Mesendoderm (in vitro differentiated cells): Measurements from ENCODE around the gene PRIMA1.

Experiments
- DNase-seq: peaks from one replicate; pipeline ENCODE4 v3.0.0; 2013
- H2AK5ac ChIP-seq: 2 replicates; pipeline ENCODE4 v1.6.1; 2013; ENCODE audit warnings: low read length, inconsistent platforms
- H2BK120ac ChIP-seq: 2 replicates; pipeline ENCODE4 v1.6.1; 2013; ENCODE audit warnings: low read depth, mild to moderate bottlenecking, low read length, moderate library complexity, mixed read lengths
- H2BK15ac ChIP-seq: replicated peaks from 2 replicates; pipeline ENCODE4 v1.6.1; 2013; ENCODE audit warnings: low read depth, mild to moderate bottlenecking, moderate library complexity
- H2BK5ac ChIP-seq: 2 replicates; pipeline ENCODE4 v1.6.1; 2013; ENCODE audit warnings: low read length, inconsistent platforms
- H3K18ac ChIP-seq: 2 replicates; pipeline ENCODE4 v1.6.1; 2013; ENCODE audit warnings: mild to moderate bottlenecking, low read length, mixed read lengths
- H3K23ac ChIP-seq: one replicate; pipeline ENCODE4 v1.6.1; 2013; ENCODE audit warnings: low read length
- H3K27ac ChIP-seq: 2 replicates; pipeline ENCODE4 v1.5.1; 2013; ENCODE audit warnings: low read depth, mild to moderate bottlenecking, inconsistent platforms, low read length, moderate library complexity
- H3K27me3 ChIP-seq: 2 replicates; pipeline ENCODE4 v1.6.1; 2013; ENCODE audit warnings: low read length, control low read depth, mild to moderate bottlenecking, inconsistent platforms; ENCODE audit not compliant: insufficient read depth, poor library complexity
- H3K36me3 ChIP-seq: 2 replicates; pipeline ENCODE4 v1.6.1; 2013; ENCODE audit warnings: low read length, inconsistent platforms; ENCODE audit not compliant: control insufficient read depth, insufficient read depth
- H3K4ac ChIP-seq: one replicate; pipeline ENCODE4 v1.6.1; 2013; ENCODE audit warnings: low read depth, mild to moderate bottlenecking, low read length, moderate library complexity
- H3K4me1 ChIP-seq: 2 replicates; pipeline ENCODE4 v1.6.1; 2013; ENCODE audit warnings: low read depth, low read length, inconsistent platforms; ENCODE audit not compliant: control insufficient read depth
- H3K4me2 ChIP-seq: 2 replicates; pipeline ENCODE4 v1.6.1; 2013; ENCODE audit warnings: low read length
- H3K4me3 ChIP-seq: 2 replicates; pipeline ENCODE4 v1.5.1; 2013; ENCODE audit warnings: mild to moderate bottlenecking, low read length
- H3K56ac ChIP-seq: one replicate; pipeline ENCODE4 v1.6.1; 2013; ENCODE audit warnings: low read length
- H3K79me1 ChIP-seq: 2 replicates; pipeline ENCODE4 v1.6.1; 2013; ENCODE audit warnings: low read length, inconsistent platforms
- H3K79me2 ChIP-seq: 2 replicates; pipeline ENCODE4 v1.6.1; 2013; ENCODE audit warnings: mild to moderate bottlenecking, low read length; ENCODE audit not compliant: control insufficient read depth, insufficient read depth
- H3K9ac ChIP-seq: 2 replicates; pipeline ENCODE4 v1.6.1; 2013; ENCODE audit warnings: low read length, inconsistent platforms
- H4K5ac ChIP-seq: one replicate; pipeline ENCODE4 v1.6.1; 2013; ENCODE audit warnings: low read length
- H4K8ac ChIP-seq: one replicate; pipeline ENCODE4 v1.6.1; 2013; ENCODE audit warnings: low read depth, mild to moderate bottlenecking, control low read depth, low read length, moderate library complexity
- WGBS: extraction: QIAGEN DNeasy Blood & Tissue Kit; methylation state at CpG from one replicate; pipeline ENCODE4 v1.1.7; 2013; ENCODE audit warnings: low lambda C conversion rate, missing lambda C conversion rate; ENCODE audit not compliant: insufficient coverage; ENCODE audit errors: extremely low coverage; 5-methylcytosine and 5-hydroxymethylcytosine counted together

Gene PRIMA1

DNA sequence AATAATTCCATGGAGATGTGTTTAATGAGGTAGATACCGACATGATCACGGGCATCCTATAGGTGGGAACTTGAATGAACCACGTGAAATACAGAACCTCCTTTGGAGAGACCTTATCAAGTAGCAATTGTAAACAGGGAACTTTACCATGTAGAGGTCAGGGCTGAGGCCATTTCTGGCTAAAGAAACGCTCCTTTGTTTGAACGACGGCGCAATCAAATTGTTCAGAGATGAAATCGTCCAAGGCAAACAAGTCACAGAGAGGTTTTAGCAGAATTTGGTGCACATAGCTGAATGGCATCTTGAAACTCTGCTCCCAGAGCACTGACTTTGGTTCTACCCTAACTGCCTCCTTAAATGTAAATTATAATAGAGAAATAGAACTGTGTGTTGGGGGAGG is 9.8 kb downstream of the PRIMA1 start:
- Histone ChIP-seq H3K9ac (no peak overlapping the region), H3K4me2 (no peak overlapping the region)
- whole genome bisulfite sequencing = no CpG with 5 or more reads among the region's 8 CpGs

DNA sequence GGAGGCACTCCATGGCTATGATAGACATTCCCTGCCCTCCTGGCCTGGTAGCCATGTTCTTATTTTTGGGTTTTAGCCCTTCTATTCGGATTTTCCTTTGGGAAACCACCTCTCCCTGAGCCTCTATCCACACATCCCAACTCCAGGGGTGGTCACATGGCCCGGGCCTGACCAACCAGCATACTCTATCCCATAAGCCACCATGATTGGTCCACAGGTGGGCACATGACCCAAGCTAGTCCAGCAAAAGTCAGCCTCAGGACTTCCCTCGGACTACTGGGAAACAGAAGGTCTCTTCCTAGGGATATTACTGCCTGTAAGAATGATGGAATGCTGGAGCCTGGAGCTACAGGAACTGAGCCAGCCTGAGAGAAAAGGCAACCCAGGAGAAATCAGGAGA is 12.5 kb downstream of the PRIMA1 start:
- no peaks in the 10 kb centered on the region for H3K27me3 ChIP-seq
- H3K4ac ChIP-seq = no peak overlapping the region
- H4K5ac ChIP-seq = no peak overlapping the region
- no peaks in the 10 kb centered on the region for H3K79me2 ChIP-seq
- no peak overlapping the region for H2BK5ac ChIP-seq
- no peak overlapping the region for H3K4me3 ChIP-seq
- WGBS = no CpG with 5 or more reads among the region's 3 CpGs
- H3K4me1 ChIP-seq = no peaks in the 10 kb centered on the region
- H3K9ac ChIP-seq = no peak overlapping the region
- H2BK15ac ChIP-seq = no peak overlapping the region
- no peaks in the 10 kb centered on the region for H3K36me3 ChIP-seq
- H3K79me1 ChIP-seq = no peaks in the 10 kb centered on the region
- no peak overlapping the region for H3K18ac ChIP-seq
- no peak overlapping the region for H2BK120ac ChIP-seq
- no peak overlapping the region for H3K27ac ChIP-seq
- no peak overlapping the region for H4K8ac ChIP-seq
- no peak overlapping the region for H2AK5ac ChIP-seq
- H3K56ac ChIP-seq = no peak overlapping the region
- no peak overlapping the region for H3K23ac ChIP-seq
- no peak overlapping the region for H3K4me2 ChIP-seq
- DNase-seq = peak; percentile 26

More for the DNA sequence above, 9.8 kb downstream of the PRIMA1 start:
- Histone ChIP-seq H2BK120ac (no peak overlapping the region), H3K27ac (no peak overlapping the region), H3K79me2 (no peaks in the 10 kb centered on the region), H3K36me3 (no peaks in the 10 kb centered on the region), H3K4ac (no peak overlapping the region), H3K27me3 (no peaks in the 10 kb centered on the region), H3K18ac (no peak overlapping the region), H3K23ac (no peak overlapping the region), H4K5ac (no peak overlapping the region), H2AK5ac (no peak overlapping the region), H3K4me1 (no peaks in the 10 kb centered on the region), H3K4me3 (no peak overlapping the region), H4K8ac (no peak overlapping the region), H3K79me1 (no peaks in the 10 kb centered on the region), H2BK5ac (no peak overlapping the region), H3K56ac (no peak overlapping the region), H2BK15ac (no peak overlapping the region)
- DNase-seq = no peak

DNA sequence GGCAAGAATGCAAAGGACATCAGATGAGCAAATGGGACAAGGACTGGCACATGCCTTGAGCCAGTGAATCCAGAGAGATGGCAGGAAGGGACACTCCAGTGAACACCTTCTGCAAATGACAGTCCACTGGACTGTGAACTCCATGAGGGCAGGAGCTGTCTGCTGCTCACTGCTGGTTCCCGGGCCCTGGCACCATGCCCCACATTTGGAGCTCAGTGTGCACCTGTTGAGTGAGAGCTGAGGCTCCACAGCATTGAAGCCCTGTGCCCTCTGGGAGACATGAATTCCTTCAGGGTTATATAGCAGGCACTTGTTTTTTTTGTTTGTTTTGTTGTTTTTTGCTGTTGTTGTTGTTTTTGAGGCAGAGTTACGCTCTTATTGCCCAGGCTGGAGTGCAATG is 13.1 kb downstream of the PRIMA1 start:
- Histone ChIP-seq H3K4ac (no peak overlapping the region), H3K4me2 (no peak overlapping the region), H4K8ac (no peak overlapping the region), H3K9ac (no peak overlapping the region), H3K79me2 (no peaks in the 10 kb centered on the region), H2BK15ac (no peak overlapping the region), H3K4me1 (no peaks in the 10 kb centered on the region), H3K23ac (no peak overlapping the region), H4K5ac (no peak overlapping the region), H3K27me3 (no peaks in the 10 kb centered on the region), H2AK5ac (no peak overlapping the region), H2BK5ac (no peak overlapping the region), H3K79me1 (no peaks in the 10 kb centered on the region), H3K36me3 (no peaks in the 10 kb centered on the region), H3K18ac (no peak overlapping the region), H3K4me3 (no peak overlapping the region), H2BK120ac (no peak overlapping the region), H3K27ac (no peak overlapping the region), H3K56ac (no peak overlapping the region)
- DNase-seq = no peak
- WGBS = no CpG with 5 or more reads among the region's 2 CpGs

DNA sequence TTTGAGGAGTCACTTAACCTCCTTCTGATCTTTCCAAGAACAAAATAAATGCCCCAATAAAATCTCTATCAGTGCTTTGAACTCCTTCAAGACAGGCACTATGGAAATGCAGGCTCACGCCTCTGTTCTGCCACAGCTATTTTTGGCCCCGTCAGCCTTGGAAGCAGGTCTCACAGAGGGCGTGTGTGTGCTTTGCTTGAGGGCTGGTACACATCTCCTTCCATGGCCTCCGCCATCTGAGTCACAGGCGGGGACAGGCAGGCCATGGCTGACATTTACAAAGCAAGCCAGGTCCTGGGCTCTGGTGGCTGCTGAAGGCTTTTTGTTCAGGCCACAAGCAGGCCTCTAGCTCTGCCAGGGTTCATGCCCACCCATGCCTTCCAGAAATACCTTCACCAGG is 16.0 kb downstream of the PRIMA1 start:
- Histone ChIP-seq H4K8ac (no peak overlapping the region), H3K27ac (no peak overlapping the region), H3K4me1 (no peaks in the 10 kb centered on the region), H2AK5ac (no peak overlapping the region), H3K79me2 (no peaks in the 10 kb centered on the region), H2BK120ac (no peak overlapping the region), H3K9ac (no peak overlapping the region), H3K4me2 (no peak overlapping the region), H3K4ac (no peak overlapping the region), H3K56ac (no peak overlapping the region), H2BK15ac (no peak overlapping the region), H3K27me3 (no peaks in the 10 kb centered on the region), H3K4me3 (no peak overlapping the region), H2BK5ac (no peak overlapping the region), H3K23ac (no peak overlapping the region), H4K5ac (no peak overlapping the region), H3K18ac (no peak overlapping the region), H3K36me3 (no peaks in the 10 kb centered on the region), H3K79me1 (no peaks in the 10 kb centered on the region)
- WGBS = no CpG with 5 or more reads among the region's 5 CpGs
- no peak for DNase-seq

DNA sequence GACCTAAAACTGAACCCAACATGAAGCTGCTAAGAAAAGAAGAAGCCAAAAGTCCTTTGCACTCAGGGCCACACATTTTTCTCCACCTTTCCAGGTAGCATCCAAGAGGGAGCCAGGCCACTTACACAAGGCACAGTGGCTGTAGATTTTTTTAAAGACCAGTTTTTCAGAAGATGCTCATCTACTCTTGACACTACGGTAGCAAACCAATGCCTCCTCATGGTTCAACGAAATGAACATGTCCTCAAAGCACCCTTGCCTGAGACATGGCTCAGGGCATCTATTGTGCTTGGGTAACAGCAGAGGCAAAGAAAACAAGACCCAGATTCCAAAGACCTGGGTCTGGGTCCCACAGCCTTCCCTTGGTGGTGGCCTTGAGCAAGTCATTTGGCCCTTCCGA is 22.3 kb downstream of the PRIMA1 start:
- no peaks in the 10 kb centered on the region for H3K4me1 ChIP-seq
- no peak overlapping the region for H2BK120ac ChIP-seq
- H3K27me3 ChIP-seq = no peaks in the 10 kb centered on the region
- no CpG with 5 or more reads among the region's 3 CpGs for WGBS
- no peaks in the 10 kb centered on the region for H3K36me3 ChIP-seq
- H3K27ac ChIP-seq = no peak overlapping the region
- H3K23ac ChIP-seq = no peak overlapping the region
- H3K4me2 ChIP-seq = no peak overlapping the region
- H3K79me2 ChIP-seq = no peaks in the 10 kb centered on the region
- no peaks in the 10 kb centered on the region for H3K79me1 ChIP-seq
- H3K9ac ChIP-seq = no peak overlapping the region
- H3K4me3 ChIP-seq = no peak overlapping the region
- H4K5ac ChIP-seq = no peak overlapping the region
- H2AK5ac ChIP-seq = no peak overlapping the region
- no peak overlapping the region for H3K18ac ChIP-seq
- no peak overlapping the region for H3K4ac ChIP-seq
- H2BK15ac ChIP-seq = no peak overlapping the region
- no peak overlapping the region for H2BK5ac ChIP-seq
- H3K56ac ChIP-seq = no peak overlapping the region
- no peak for DNase-seq
- H4K8ac ChIP-seq = no peak overlapping the region

DNA sequence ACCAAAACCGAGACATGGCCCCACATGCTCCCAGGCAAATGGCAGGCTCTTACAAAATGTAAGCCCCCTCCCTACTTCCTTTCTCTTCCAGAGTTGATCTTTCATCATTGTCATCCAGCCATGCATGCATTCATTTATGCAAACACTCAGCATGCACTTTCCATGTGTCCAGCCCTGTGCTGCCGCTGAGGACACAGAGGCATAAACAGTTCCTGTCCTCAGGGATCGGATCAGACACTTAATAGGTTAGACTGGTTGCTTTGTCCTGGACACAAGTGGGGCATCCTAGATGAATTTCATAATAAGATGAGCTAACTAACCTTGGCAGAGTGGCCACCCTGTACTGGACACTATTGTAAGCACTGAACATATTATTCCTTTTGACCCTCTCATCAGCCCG is 23.1 kb downstream of the PRIMA1 start:
- H2AK5ac ChIP-seq = no peak overlapping the region
- H3K4ac ChIP-seq = no peak overlapping the region
- no peak for DNase-seq
- H3K36me3 ChIP-seq = no peaks in the 10 kb centered on the region
- no peaks in the 10 kb centered on the region for H3K27me3 ChIP-seq
- H3K79me2 ChIP-seq = no peaks in the 10 kb centered on the region
- no peak overlapping the region for H3K18ac ChIP-seq
- no peak overlapping the region for H3K27ac ChIP-seq
- no peak overlapping the region for H3K4me2 ChIP-seq
- no peak overlapping the region for H2BK5ac ChIP-seq
- H3K56ac ChIP-seq = no peak overlapping the region
- H3K23ac ChIP-seq = no peak overlapping the region
- H3K4me1 ChIP-seq = no peaks in the 10 kb centered on the region
- no peaks in the 10 kb centered on the region for H3K79me1 ChIP-seq
- no peak overlapping the region for H3K9ac ChIP-seq
- no peak overlapping the region for H2BK15ac ChIP-seq
- no peak overlapping the region for H4K8ac ChIP-seq
- H4K5ac ChIP-seq = no peak overlapping the region
- no peak overlapping the region for H2BK120ac ChIP-seq
- no peak overlapping the region for H3K4me3 ChIP-seq
- no CpG with 5 or more reads among the region's 4 CpGs for WGBS
